GM19099 (cell line): ENCODE results near the gene AUTS2.

Experiments used
- POLR2A ChIP-seq: IDR thresholded peaks from 3 replicates; pipeline ENCODE4 v1.6.1; 2011; ENCODE audit warnings: low read depth; ENCODE audit not compliant: insufficient read length; ENCODE audit errors: extremely low read depth

The AUTS2 gene

DNA sequence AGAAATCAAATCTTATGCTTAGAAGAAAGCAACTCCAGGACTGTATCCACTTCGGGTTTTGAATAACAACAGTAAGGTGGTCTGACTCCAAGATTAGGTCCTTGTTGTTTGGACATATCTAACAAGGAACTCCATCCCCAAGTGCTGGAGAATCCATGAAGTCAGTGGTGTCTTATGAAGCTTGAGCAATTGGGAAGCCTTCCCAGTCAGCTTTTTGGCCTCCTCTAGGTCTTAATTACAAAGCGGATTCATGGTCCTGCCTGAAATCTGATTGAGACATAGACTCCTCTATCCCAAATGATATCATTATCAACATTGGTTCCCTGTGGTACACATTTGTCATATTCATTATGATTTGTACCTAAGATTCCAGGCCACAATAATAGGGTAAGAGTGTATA is 642.6 kb downstream of the AUTS2 start:
- no peak for TF ChIP-seq POLR2A

DNA sequence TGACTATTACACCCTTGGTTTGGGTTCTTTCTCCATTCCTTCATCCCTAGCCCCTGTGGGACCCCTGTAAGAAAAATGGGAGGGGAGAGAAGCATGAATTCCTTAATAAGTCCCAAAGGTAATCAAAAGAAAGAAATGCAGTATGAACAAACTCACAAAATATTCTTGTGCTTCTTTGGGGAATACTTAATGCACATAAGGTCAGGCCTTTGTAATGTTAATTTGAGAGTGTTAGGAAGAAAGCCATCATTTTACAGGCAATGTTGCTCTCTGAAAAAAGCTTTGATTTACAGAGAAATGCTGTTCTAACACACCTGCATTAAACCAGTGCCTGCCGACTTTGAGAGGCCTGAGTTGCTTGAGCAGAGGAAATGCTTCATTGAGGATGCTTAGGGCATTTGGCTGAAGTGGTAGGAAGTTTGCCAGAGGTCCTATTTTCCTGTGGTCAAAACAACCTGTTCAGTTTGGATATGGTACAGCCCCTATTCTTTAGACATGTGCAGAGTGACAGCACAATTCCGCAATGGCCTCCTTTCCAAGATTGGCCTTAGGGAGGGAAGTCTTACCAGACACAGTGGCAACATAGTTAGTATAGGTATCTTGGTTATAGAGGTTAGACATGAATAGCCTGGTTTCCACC is 643.4 kb downstream of the AUTS2 start:
- TF ChIP-seq POLR2A: no peak

DNA sequence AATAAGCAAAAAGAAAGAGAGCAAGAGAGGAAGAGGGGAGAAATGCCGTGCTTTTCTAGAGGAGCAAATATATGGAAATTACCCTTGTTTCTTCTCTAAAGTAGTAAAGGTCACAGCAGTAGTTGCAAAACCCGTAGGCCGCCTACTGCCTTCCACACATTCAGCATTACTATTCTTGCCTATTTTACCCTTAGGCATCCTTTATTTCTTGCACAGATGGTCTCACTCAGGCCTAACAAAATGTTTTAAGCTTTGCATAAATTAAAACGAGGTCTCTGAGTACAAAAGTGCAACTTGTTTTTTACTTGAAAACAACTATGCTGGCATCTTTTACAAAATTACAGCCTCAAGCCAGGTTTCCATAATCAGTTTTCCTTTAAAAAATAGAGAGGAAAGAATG is 644.6 kb downstream of the AUTS2 start:
- TF ChIP-seq POLR2A: no peak

GRCh38 chr7:70243443-70243842 is 645.2 kb downstream of the AUTS2 start:
- TF ChIP-seq POLR2A: no peak

- no peak for TF ChIP-seq POLR2A
Observed at GRCh38 chr7:70257921-70258320, 659.6 kb downstream of the AUTS2 start.

DNA sequence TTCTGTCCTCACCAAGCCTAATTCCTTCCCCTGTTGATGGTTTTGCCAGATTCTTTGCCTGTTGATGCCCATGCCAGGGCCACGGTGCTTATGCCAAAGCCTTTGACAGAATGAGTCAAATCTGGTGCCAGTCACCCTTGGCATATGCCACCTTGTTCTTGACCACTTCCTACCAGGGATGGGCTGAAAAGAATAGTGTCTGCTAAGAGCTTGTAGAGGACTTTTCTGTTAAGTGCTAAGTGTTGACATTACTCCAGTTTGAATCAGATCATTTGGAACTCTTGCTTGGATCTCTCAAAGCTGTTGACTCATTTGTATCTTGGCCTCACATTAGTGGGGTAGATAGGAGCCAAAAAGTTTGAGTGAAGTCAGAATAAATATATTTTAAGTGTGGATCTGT is 661.2 kb downstream of the AUTS2 start:
- TF ChIP-seq POLR2A: no peak

DNA sequence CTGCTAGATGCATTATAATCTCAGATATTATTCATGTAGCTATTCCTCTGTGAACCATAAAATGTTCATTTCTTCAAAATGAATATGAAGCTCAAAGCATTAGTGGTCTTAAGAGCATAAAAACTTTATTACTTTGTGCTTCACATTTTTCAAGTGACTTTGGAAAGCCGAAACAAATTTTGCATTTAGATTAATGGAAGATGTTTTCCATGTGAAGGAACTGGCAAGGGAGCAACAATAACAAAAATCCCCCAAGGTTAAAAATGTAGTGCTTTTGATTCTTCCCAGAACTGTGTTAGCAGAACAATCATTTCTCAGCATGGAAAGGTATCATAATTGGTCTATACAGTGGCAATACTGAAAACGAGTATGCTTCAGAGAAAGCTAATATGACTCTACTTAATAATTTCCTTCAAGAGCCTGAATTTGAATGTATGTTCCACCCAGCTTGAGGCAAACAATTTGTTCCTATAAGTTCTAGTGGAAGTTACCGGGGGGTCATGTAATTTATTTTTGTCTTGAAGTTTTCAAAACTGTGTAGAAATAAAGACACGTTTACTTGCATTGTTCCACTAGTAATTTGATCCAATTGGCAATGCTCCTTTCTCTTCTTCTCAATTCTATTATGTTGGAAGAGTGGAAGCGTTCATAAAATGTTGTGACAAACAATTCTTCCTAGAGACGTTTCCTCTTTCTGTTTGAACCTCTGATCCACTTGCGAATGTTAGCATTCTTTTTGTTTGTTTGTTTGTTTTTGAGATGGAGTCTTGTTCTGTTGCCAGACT is 665.4 kb downstream of the AUTS2 start:
- TF ChIP-seq POLR2A: no peak

DNA sequence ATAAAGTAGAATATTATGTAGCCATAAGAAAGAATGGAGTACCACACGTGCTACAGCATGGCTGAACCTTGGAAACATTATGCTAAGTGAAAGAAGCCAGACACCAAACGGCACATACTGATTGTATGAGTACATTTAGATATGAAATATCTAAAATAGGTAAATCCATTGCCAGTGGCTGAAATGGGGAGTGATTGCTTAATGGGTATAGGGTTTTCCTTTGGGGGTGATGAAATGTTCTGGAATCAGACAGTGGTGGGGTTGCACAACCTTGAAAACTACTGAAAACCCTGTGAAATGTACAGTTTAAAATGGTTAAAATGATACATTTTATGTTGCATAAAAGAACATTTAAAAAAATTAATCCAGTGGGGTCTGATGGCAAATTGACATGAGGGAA is 667.9 kb downstream of the AUTS2 start:
- TF ChIP-seq POLR2A: no peak

GRCh38 chr7:70267381-70268120 is 669.3 kb downstream of the AUTS2 start:
- TF ChIP-seq POLR2A: no peak

DNA sequence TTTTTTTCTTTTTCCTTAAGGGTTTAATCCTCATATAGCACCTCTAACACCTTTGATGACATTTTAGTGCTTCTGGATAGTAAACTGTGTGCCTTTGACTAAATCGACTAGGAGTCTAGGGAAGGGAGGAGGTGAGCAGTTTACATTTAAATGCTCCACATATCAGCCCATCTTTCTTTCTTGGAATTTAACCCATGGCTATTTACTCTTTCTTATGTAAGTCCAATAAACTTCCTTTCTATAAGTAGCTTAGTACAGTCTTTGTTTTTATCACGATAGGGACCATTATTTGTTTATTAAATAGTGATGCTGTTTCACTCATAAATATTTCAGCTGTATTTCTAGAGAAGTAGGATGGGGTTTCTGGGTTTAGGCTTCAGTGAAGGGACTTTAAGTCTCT is 669.9 kb downstream of the AUTS2 start:
- TF ChIP-seq POLR2A: no peak

DNA sequence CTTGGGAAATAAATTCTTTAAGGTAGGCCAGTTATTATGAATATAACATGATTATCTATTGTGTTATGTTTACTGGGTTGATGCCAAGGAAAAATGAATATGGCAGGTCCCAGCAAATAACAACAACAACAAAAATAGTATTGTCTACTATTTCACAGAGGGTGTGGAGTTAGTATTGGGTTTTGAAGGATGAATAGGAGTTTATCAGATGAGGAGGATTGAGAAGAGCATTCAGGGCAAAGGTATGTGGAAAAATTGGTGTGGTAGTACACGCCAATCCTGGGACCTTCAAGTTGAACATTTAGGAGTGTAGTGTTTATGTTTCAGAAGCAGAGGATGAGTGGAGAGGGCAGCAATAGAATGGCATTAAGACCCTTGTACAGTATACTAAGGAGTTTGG is 671.9 kb downstream of the AUTS2 start:
- TF ChIP-seq POLR2A: no peak

- no peak for TF ChIP-seq POLR2A
Observed at GRCh38 chr7:70271617-70272081, 673.4 kb downstream of the AUTS2 start.

DNA sequence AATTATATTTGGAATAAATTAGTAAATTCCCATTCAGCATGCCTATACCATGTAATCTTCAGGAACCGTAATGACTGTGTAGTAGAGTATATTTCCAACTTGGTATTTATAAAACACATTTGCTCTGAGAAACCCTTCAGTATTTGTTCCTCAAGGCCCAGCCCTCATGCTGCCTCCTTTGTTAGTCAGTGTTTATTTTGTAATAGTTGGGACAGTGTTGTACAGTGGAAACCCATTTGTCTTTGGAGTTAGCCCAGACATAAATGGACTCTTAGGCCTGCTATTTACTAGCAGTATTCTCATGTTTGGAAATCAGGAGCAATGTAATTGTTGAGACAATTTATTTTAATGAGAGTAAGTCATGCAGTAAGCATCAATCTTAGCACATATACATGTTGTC is 686.9 kb downstream of the AUTS2 start:
- TF ChIP-seq POLR2A: no peak

DNA sequence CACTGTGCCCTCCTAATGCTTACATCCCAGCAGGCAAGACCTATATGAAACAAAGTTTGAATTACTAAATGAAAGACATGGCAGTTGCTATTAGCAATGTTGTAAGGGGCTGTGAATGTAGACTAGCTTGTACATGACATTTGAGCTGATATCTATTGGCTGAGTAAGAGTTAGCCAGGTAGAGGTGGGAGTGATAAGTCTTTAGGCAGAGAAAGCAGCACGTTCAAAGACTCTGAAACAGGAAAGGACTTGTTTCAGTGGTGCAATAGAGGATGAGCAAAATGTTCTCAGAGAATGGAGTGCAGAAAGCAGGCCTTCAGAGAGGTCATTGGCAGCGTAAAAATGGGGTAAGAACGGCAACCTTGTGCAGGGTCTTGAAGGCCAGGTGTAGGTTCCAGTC is 687.6 kb downstream of the AUTS2 start:
- no peak for TF ChIP-seq POLR2A

GRCh38 chr7:70288781-70289456 is 690.6 kb downstream of the AUTS2 start:
- no peak for TF ChIP-seq POLR2A
